Fibroblast of skin of scalp (primary cell): ENCODE measurements around the gene NUDT16.

ENCODE experiments used
- DNase-seq: peaks from one replicate; pipeline ENCODE4 v3.0.0-alpha.2; 2013

Gene NUDT16

GRCh38 chr3:131386429-131387165, 5.0 kb downstream of the NUDT16 start:
- DNase-seq: no peak

- no peak for DNase-seq
Observed at GRCh38 chr3:131387796-131388489, 6.4 kb downstream of the NUDT16 start.

GRCh38 chr3:131388490-131388799, 6.9 kb downstream of the NUDT16 start:
- peak; percentile 23 for DNase-seq

- DNase-seq: no peak
Observed at GRCh38 chr3:131390331-131390730, 8.8 kb downstream of the NUDT16 start.

- DNase-seq: peak; percentile 11
Observed at GRCh38 chr3:131393051-131393450, 11.5 kb downstream of the NUDT16 start.

GRCh38 chr3:131393868-131394267, 12.3 kb downstream of the NUDT16 start:
- DNase-seq: peak; percentile 27

GRCh38 chr3:131394400-131394799, 12.8 kb downstream of the NUDT16 start:
- DNase-seq: no peak

- peak; percentile 29 for DNase-seq
Observed at GRCh38 chr3:131396170-131396569, 14.6 kb downstream of the NUDT16 start.

- no peak for DNase-seq
Observed at GRCh38 chr3:131397889-131398288, 16.3 kb downstream of the NUDT16 start.

- DNase-seq: no peak
Observed at GRCh38 chr3:131401978-131402377, 20.4 kb downstream of the NUDT16 start.

- DNase-seq: peak; percentile 39
Observed at GRCh38 chr3:131402391-131403039, 20.9 kb downstream of the NUDT16 start.

GRCh38 chr3:131403216-131403895, 21.8 kb downstream of the NUDT16 start:
- DNase-seq: no peak

GRCh38 chr3:131405411-131405810, 23.8 kb downstream of the NUDT16 start:
- no peak for DNase-seq

- no peak for DNase-seq
Observed at GRCh38 chr3:131406274-131406673, 24.7 kb downstream of the NUDT16 start.

- no peak for DNase-seq
Observed at GRCh38 chr3:131417751-131418150, 36.2 kb downstream of the NUDT16 start.

- DNase-seq: no peak
Observed at GRCh38 chr3:131421301-131421700, 39.7 kb downstream of the NUDT16 start.

- peak; percentile 9 for DNase-seq
Observed at GRCh38 chr3:131421957-131422498, 40.5 kb downstream of the NUDT16 start.

GRCh38 chr3:131427226-131427625, 45.7 kb downstream of the NUDT16 start:
- no peak for DNase-seq

- DNase-seq: no peak
Observed at GRCh38 chr3:131431754-131432153, 50.2 kb downstream of the NUDT16 start.

GRCh38 chr3:131432441-131432840, 50.9 kb downstream of the NUDT16 start:
- no peak for DNase-seq

- no peak for DNase-seq
Observed at GRCh38 chr3:131435000-131435399, 53.4 kb downstream of the NUDT16 start.
